ENCODE data around the gene TCF19. TPM values are rescaled to one million over a fixed set of nuclear protein-coding genes. Genes with fewer than 3 reads are reported as not detected.

The TCF19 gene, protein sequence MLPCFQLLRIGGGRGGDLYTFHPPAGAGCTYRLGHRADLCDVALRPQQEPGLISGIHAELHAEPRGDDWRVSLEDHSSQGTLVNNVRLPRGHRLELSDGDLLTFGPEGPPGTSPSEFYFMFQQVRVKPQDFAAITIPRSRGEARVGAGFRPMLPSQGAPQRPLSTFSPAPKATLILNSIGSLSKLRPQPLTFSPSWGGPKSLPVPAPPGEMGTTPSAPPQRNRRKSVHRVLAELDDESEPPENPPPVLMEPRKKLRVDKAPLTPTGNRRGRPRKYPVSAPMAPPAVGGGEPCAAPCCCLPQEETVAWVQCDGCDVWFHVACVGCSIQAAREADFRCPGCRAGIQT
- 8.8 TPM for total RNA-seq

DNA sequence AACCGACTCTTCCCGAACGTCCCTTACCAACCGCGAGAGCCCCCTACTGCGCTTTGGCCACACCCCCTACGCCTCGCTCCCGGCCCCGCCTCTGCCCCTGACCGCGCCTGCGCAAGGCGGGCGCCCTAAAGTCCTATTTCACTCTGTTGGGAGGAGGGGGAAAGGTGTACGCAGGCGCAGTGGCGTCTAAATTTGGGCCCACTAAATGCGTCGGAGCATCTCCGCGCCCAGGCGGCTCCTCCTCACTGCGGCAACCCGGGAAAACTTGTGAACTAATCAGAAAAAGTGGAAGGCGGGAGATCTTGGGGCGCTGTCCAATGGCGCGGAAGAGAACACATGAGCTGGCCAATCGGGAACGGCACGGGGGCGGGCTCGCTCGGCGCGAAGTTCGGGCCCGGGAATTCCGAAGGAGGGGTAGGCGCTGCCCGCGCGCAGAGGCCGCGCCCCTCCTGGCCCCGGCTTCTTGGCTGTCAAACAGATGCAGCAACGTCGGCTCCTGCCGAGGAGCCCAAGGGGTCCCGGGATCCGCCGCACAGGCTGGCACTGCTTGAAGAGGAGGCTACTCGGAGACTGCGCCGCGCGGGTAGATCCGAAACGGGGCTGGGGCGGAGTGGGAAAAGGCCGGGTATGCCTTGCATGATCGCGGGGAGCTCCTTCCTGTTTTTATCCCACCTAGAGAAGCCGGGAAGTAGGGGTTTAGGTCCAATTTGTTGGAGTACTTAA lies at the start of gene TCF19:
TCF19 (plus strand) TSS at position 450 of the 723 bp plus-strand sequence. CDS start 881 bp downstream, outside the sequence.
- TF ChIP-seq, protein P1, sequence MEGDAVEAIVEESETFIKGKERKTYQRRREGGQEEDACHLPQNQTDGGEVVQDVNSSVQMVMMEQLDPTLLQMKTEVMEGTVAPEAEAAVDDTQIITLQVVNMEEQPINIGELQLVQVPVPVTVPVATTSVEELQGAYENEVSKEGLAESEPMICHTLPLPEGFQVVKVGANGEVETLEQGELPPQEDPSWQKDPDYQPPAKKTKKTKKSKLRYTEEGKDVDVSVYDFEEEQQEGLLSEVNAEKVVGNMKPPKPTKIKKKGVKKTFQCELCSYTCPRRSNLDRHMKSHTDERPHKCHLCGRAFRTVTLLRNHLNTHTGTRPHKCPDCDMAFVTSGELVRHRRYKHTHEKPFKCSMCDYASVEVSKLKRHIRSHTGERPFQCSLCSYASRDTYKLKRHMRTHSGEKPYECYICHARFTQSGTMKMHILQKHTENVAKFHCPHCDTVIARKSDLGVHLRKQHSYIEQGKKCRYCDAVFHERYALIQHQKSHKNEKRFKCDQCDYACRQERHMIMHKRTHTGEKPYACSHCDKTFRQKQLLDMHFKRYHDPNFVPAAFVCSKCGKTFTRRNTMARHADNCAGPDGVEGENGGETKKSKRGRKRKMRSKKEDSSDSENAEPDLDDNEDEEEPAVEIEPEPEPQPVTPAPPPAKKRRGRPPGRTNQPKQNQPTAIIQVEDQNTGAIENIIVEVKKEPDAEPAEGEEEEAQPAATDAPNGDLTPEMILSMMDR (IDR thresholded peaks at IDR 0.05), result no peak
- TF ChIP-seq POLR2A (IDR thresholded peaks at IDR 0.05), result no peak
- TF ChIP-seq POLR2AphosphoS5 (IDR thresholded peaks at IDR 0.05; ENCODE audit: insufficient read depth in 1 of 2, low read depth in 1 of 2), result peak; percentile 87 to 96
- peaks cover 27% of the 10 kb centered on the region for H3K4me1 ChIP-seq
- H3K9me3 ChIP-seq, result no peaks in the 10 kb centered on the region
- H3K27ac ChIP-seq, result peak within 1 kb of the TSS; percentile 82
- H3K27me3 ChIP-seq, result no peaks in the 10 kb centered on the region
- intact Hi-C loops (cut with DNase I), result no loop called here
- no peaks in the 10 kb centered on the region for H3K36me3 ChIP-seq
- peak in 1 of 2 donors; percentile 99 for DNase-seq (ENCODE audit: extremely low spot score in 2 of 2)
- peak within 1 kb of the TSS; percentile 82 to 85 for H3K4me3 ChIP-seq

DNA sequence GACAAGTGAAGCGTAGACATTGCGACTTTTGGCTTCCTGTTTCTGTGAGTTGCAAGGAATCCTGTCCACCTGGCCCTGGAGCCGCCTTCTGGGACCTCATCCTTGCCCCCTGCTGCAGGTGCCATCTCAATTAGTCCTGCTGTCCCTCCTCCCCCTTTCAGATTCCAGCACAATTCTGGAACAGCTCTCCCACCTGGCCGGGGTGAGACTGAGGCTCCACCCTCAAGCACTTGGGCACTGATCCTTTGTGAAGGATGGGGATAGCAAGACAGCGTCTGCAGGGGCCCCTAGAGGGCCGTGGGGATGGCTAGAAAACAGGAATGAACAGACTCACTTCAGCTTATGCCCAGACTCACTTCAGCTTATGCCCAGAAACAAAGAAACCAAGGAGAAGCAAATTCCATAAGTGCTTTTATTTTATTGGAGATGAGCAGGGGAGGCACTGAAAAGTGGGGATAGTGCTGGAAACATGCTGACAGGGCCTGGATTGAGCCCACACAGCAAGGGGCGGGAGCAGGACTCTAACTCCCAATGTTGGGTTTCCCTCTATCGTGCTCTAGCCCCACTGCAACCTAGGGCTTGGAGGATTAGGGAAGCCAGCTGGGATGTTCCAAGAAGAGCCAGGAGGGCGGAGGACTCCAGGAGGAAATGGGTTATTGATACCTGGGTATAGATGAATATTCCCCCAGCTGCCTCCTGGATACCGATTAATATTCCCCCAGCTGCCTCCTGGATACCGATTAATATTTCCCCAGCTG lies 47.4 kb upstream of the TCF19 start:
- no peaks in the 10 kb centered on the region for H3K36me3 ChIP-seq
- TF ChIP-seq, protein P1 (IDR thresholded peaks at IDR 0.05), result no peak
- TF ChIP-seq POLR2A (IDR thresholded peaks at IDR 0.05), result no peak
- no peak for TF ChIP-seq POLR2AphosphoS5 (IDR thresholded peaks at IDR 0.05; ENCODE audit: insufficient read depth in 1 of 2, low read depth in 1 of 2)
- H3K9me3 ChIP-seq, result no peaks in the 10 kb centered on the region

DNA sequence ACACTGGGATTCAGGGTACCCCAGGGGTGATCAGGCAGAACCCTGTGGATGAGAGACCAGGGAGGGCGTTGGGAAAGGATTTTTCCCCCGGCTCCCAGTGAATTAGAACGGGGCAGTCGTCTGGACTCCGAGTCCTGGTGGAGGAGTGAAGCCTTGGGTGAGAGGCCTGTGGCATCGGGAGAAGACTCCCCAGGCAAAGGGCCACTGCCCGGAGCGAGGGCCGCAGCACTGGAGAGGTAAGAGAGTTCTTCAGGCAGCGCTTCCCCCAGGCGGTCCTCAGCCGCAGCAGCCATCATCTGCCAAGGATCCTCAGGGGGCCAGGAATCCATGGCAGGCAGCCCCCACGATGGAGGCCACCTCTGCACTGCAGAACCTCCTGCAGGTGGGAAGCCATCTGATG lies 46.7 kb upstream of the TCF19 start:
- Histone ChIP-seq H3K27me3 (no peaks in the 10 kb centered on the region), H3K27ac (no peak overlapping the region), H3K4me3 (no peak overlapping the region), H3K9me3 (no peaks in the 10 kb centered on the region), H3K36me3 (no peaks in the 10 kb centered on the region), H3K4me1 (peaks cover 35% of the 10 kb centered on the region)
- TF ChIP-seq POLR2AphosphoS5 (IDR thresholded peaks at IDR 0.05; ENCODE audit: insufficient read depth in 1 of 2, low read depth in 1 of 2) (no peak), POLR2A (IDR thresholded peaks at IDR 0.05) (no peak)
- TF ChIP-seq, protein P1 (IDR thresholded peaks at IDR 0.05), result no peak
- intact Hi-C loops (cut with DNase I), result no loop called here
- no peak for DNase-seq (ENCODE audit: extremely low spot score in 2 of 2)

More for the DNA sequence above, 47.4 kb upstream of the TCF19 start:
- H3K27ac ChIP-seq, result no peak overlapping the region
- intact Hi-C loops (cut with DNase I), result no loop called here
- peaks cover 29% of the 10 kb centered on the region for H3K4me1 ChIP-seq
- H3K4me3 ChIP-seq, result no peak overlapping the region
- DNase-seq (ENCODE audit: extremely low spot score in 2 of 2), result no peak
- no peaks in the 10 kb centered on the region for H3K27me3 ChIP-seq

DNA sequence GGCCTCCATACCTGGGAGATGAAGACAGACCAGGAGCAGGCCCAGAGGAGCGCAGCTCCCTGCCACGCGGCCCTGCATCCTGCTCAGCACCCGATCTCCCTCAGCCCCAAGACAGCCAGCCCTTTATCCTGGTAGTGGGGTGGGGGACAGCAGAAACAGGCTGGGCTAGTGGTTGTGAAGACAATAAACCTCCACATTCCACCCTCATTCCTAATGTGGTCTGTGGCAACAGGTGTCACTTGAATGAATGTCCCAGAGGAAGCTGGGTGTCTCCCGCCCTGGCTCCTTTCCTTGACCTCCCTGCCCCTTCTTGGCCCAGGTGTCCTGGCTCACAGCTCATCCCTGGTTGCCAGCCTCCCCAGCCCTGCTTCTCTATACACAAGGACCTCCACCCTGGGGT lies 45.9 kb upstream of the TCF19 start, which contains the start of gene C6orf15:
C6orf15 (minus strand) TSS at position 98 of the 400 bp plus-strand sequence; CDS start at position 78, 20 bp downstream.
- Histone ChIP-seq H3K9me3 (no peaks in the 10 kb centered on the region), H3K4me1 (peaks cover 40% of the 10 kb centered on the region), H3K36me3 (no peaks in the 10 kb centered on the region), H3K4me3 (no peak within 1 kb of the TSS), H3K27me3 (no peaks in the 10 kb centered on the region), H3K27ac (peak within 1 kb of the TSS; percentile 81)
- intact Hi-C loops (cut with DNase I), result no loop called here
- no peak for DNase-seq (ENCODE audit: extremely low spot score in 2 of 2)
- no peak for TF ChIP-seq POLR2AphosphoS5 (IDR thresholded peaks at IDR 0.05; ENCODE audit: insufficient read depth in 1 of 2, low read depth in 1 of 2)
- TF ChIP-seq POLR2A (IDR thresholded peaks at IDR 0.05), result no peak
- TF ChIP-seq, protein P1 (IDR thresholded peaks at IDR 0.05), result no peak

All from vagina (tissue), 2 donors.